GM19328 (cell line): ENCODE data around the gene BRF1.

Experiments
- ATAC-seq: cut with Tn5 transposase; IDR thresholded peaks from one replicate; pipeline ENCODE4 v1.9.1; 2021; ENCODE audit warnings: mild to moderate bottlenecking, moderate library complexity; ENCODE audit not compliant: unreplicated experiment

BRF1 gene

DNA sequence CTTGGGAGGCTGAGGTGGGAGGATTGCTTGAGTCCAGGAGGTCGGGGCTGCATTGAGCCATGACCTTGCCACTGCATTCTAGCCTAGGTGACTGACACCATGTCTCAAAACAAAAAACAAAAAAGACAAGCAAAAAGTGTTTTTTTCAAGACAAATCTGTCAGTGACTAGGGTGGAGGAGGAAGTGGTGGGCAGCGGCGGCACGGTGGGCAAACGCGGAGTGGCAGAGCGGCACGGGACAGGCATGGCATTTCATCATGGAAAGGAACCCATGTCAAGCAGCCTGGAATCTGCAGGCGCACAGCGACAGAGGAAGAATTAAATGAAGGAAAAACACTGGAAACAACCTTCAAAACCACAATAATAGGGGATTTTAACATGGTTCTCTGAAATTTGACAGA is 56.5 kb downstream of the BRF1 start:
- no peak for ATAC-seq

DNA sequence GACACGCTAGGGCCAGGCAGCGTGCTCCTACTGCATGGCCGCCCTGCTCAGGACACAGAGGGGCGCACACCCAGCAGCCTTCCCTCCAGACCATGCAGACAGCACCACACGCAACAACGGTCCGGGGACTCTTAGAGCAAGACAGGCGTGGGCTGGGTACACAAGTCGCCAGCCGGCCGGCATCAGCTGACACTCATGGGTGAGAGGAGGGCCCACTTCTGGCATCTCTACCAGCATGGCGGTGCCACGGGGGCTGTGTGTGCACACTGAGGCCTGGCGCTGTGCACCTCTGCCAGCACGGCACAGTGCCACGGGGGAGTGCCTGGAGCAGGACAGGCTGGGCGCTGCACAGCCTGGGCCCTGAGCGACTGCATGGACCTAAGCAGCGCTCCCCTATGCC is 59.2 kb downstream of the BRF1 start:
- ATAC-seq, result no peak

DNA sequence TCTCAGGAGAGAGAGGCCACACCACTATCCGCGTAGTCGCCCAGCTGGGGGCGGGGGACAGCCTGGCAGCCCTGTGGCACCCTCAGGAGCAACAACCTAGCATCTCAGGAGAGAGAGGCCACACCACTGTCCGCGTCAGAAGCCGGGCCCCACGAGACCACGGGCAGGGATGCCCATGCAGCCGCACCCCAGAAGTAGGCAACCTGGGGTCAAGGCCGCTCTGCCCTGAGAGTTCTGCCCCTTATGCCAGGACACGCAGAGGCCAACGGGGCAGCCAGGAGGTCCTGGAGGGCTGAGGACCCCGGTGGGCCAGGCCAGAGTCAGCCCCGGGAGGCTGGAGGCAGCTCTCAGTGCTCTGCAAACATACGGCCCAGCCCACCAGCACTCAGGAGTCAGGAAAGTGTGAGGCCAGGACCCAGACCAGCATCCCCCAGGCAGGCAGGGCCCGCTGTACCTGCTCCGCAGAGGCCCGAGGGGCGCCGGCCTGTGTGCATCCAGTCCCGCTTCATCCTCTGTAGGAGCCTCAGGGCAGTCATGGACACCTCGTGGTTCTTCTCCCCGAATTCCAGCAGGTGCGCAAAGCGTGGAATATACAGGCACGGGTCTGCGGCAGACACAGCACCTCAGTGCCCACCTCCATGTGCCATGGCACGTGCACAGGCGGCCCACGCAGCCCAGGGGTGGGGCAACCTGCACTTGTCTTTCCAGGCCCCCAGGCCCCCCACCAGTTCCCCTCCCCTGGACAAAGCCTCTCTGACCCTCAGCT is 59.8 kb downstream of the BRF1 start:
- no peak for ATAC-seq

DNA sequence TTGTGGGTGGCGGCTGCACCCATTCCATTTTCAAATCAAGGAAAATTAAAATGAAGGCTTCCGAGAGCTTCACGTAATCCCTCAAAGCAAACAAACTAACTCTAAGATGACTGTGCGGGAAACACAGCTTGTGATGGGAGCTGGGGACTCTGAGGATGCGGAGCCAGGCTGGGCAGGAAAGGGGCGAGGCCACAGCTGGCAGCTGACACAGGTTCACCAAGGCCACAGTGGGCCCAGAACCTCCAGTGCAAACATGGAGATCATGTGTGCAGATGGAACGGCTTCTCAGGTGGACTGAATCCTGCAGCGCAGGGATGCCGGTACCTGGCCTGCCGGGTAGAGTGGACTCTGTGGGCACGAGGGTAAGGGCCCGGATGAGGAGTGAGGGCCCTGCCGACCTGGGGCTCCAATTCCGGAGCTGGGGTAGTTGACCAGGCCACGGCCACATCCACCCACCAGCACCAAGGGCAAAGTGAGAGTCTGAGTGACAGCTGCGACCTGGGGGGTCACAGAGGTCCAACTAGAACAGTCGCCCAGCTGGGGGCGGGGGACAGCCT is 71.6 kb downstream of the BRF1 start:
- no peak for ATAC-seq

DNA sequence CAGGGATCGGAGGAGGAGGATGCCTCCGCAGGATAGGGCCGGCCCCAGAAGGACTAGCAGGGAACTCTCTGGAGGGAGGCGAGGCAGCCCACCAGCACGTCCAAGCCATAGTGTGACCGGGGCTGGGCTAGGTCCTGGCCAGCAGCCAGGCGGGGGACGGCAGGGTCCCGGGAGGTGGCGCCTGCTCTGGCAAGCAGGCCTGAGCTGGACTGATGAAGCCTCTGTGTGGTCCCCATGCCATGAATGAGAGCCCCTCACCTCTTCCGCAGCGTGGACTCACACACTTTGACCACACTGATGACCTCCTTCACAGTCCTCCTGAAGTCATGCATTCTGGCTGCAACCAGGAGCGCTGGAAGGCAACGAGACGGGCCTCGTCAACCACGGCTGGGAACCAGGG is 72.2 kb downstream of the BRF1 start:
- ATAC-seq, result no peak

GRCh38 chr14:105227346-105227745 is 73.5 kb downstream of the BRF1 start:
- ATAC-seq, result no peak

DNA sequence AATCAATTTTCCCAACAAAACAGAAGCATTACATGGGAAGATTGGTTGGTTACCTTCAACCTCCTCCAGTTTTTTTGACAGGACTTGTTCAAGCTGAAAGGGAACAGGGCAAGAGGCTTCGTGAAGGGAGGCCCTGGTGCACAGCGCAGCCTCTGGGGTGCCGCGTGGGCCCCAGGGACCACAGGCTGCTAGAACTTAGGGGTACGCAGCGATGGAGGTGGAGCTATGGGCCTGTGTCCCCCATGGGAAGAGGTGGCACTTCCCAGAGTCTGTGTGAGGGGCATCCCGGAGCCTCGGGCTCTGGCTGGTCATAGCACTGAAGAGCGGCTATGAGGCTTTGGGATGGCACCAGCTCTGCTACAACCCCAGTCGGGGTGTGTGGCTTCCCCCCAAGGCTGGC is 74.6 kb downstream of the BRF1 start:
- ATAC-seq, result no peak

- no peak for ATAC-seq
These were observed 75.8 kb downstream of the BRF1 start for GRCh38 chr14:105224845-105225570.

DNA sequence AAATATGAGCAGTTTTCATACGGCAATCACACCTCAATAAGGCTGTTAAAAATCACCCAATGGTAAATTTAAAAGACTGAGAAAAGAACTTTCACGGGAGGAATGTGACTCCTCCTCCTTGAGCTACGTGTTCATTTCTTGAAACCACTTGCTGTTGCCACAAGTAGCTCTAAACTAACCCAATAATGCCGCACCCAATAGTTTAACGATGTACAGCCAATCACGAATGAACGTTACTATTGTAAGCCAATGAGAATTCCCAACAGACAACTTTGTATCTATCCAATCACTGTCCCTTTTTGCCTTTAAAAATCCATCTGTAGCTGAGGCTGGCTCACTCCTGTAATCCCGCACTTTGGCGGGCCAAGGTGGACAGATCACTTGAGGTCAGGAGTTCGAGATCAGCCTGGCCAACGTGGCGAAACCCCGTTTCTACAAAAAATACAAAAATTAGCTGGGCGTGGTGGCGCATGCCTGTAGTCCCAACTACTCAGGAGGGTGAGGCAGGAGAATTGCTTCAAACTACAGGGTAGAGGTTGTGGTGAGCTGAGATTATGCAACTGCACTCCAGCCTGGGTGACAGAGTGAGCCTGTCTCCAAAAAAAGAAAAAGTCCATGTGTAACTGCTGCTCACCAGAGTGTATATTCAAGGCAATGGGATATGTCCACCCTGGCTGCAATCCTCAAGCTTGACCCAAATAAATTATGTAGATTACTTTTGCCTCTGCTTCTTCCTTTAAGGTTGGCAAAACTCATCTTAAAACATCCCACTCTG is 76.8 kb downstream of the BRF1 start:
- no peak for ATAC-seq

DNA sequence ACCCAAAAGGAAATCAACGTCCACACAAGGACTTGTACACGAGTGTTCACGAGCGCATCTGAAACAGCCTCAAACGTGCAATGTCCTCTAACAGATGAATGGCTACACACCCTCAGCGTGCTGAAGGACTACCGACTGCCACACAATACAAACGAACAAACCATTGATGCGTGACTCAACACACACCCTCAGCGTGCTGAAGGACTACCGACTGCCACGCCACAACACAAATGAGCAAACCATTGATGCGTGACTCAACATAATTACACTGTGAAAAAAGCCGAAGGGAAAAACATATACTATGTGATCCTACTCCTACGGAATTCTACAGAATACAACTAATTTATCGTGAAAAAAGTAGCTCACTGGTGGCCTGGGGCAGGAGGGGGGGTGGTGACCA is 77.5 kb downstream of the BRF1 start:
- ATAC-seq, result no peak

DNA sequence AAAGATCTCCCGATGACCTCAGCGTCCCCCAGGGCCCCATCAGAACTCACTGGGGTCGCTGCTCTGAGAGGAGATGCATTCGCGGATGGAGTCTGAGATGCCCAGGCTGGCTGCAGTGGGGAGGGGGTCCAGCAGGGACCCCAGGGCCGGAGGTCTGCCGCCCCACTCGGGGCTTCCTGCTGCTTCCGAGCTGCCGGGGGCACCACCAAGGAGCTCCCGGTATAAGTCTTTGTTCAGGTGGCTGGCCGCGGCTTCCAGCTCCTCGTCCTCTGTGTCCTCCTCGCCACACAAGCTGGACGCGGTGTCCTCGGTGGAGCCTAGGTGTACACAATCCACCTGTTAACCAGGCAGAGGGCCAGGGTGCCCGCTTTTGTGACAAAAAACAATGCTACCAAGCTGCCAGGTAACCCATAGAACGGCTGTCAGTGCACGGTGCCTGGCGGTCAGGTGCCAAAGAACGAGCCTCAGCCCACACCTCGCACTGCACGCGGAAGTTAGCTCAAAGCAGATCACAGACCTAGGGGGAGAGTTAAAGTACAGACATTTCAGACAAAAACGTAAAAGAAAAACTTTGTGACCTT is 79.1 kb downstream of the BRF1 start:
- ATAC-seq, result no peak

GRCh38 chr14:105220699-105221597 is 79.9 kb downstream of the BRF1 start:
- ATAC-seq, result no peak

DNA sequence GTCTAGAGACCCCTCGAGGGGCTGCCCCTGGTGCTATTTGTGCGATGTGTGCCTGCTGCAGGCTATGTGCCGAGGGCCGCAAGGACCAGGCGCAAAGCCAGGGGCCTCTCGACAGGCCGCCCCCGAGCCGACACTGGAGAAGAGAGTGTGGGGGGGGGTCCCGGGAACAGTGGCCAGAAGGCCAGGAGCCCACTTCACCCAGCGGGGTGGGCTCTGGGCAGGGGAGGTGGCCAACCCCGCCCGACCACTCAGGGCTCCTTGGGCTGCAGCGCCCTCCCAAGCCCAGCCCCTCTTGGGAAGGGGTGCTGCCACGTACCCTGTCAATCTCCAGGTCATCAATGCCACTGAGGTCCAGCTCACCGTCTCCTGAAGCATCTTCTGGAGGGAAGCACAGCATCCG is 81.0 kb downstream of the BRF1 start:
- ATAC-seq, result no peak

- no peak for ATAC-seq
These were observed 81.7 kb downstream of the BRF1 start for GRCh38 chr14:105219043-105219612.

GRCh38 chr14:105218611-105219010 is 82.2 kb downstream of the BRF1 start:
- no peak for ATAC-seq

GRCh38 chr14:105217774-105218173 is 83.0 kb downstream of the BRF1 start:
- ATAC-seq, result no peak

- ATAC-seq, result no peak
These were observed 84.1 kb downstream of the BRF1 start for GRCh38 chr14:105216490-105217247.

- ATAC-seq, result no peak
These were observed 85.2 kb downstream of the BRF1 start for GRCh38 chr14:105215602-105216001.

- ATAC-seq, result no peak
These were observed 86.4 kb downstream of the BRF1 start for GRCh38 chr14:105214324-105214915.
